COLO668 (cell line): ENCODE results near the gene DZIP1L.
"Not testable (repeated sequence)": the region's sequence is repeated elsewhere in the genome, so short reads cannot be mapped to it uniquely, and the experiment has no call there.

Source experiments
- DNase-seq: peaks from one replicate; lab custom pipeline; 2025; ENCODE audit not compliant: unreplicated experiment; lab: John Stamatoyannopoulos, UW

DZIP1L gene, protein sequence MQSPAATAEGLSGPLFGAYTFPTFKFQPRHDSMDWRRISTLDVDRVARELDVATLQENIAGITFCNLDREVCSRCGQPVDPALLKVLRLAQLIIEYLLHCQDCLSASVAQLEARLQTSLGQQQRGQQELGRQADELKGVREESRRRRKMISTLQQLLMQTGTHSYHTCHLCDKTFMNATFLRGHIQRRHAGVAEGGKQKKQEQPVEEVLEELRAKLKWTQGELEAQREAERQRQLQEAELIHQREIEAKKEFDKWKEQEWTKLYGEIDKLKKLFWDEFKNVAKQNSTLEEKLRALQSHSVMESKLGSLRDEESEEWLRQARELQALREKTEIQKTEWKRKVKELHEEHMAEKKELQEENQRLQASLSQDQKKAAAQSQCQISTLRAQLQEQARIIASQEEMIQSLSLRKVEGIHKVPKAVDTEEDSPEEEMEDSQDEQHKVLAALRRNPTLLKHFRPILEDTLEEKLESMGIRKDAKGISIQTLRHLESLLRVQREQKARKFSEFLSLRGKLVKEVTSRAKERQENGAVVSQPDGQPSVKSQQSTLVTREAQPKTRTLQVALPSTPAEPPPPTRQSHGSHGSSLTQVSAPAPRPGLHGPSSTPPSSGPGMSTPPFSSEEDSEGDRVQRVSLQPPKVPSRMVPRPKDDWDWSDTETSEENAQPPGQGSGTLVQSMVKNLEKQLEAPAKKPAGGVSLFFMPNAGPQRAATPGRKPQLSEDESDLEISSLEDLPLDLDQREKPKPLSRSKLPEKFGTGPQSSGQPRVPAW

GRCh38 chr3:138114988-138115971, at the start of gene DZIP1L:
Gene DZIP1L (minus strand): TSS chr3:138115608. CDS start chr3:138103971, 11,637 bp downstream.
- DNase-seq: peak; percentile 66

GRCh38 chr3:138165061-138165460, 49.7 kb upstream of the DZIP1L start:
- no peak for DNase-seq

DNA sequence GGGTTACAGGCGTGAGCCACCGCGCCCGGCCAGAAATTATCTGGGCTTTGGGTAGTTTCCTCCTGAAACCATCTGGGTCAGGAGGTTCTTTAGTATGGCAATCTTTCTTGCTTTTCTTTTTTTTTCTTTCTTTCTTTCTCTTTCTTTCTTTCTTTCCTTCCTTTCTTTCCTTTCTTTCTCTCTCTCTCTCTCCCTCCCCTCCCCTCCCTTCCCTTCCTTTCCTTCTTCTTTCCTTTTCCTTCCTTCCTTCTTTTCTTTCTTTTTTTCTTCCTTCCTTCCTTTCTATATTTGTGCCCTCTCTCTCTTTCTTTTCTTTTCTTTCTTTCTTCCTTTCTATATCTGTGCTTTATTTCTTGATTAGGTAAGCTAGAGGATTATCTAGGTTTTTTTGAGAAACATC, 42.3 kb upstream of the DZIP1L start:
- no peak for DNase-seq

- DNase-seq: no peak
These were observed 39.1 kb upstream of the DZIP1L start for GRCh38 chr3:138154534-138154933.

- DNase-seq: no peak
These were observed 33.1 kb upstream of the DZIP1L start for GRCh38 chr3:138148503-138148902.

GRCh38 chr3:138142181-138142580, 26.8 kb upstream of the DZIP1L start:
- DNase-seq: not testable (repeated sequence)

GRCh38 chr3:138140940-138141339, 25.5 kb upstream of the DZIP1L start:
- DNase-seq: no peak

DNA sequence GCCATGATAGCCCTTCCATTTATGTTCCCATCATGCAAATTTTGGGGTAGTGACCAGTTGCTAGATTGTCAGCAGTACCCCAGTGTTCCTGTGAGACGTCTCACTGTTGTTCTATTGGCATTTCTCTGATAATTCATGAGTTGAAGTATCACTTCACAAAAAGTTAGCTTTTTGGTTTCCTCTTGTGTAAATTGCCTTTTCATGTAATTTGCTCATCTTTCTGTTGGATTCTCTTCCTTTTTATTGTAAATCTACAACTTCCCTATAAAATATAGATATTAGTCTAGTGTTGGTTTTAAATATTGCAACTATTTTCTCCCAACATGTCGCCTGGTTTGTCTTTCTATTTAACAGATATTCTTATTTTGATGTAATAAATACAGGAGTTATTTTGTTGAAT, 24.3 kb upstream of the DZIP1L start:
- DNase-seq: no peak

- DNase-seq: no peak
These were observed 22.5 kb upstream of the DZIP1L start for GRCh38 chr3:138137861-138138260.

- DNase-seq: no peak
These were observed 20.8 kb upstream of the DZIP1L start for GRCh38 chr3:138136201-138136600.

GRCh38 chr3:138135833-138136194, 20.4 kb upstream of the DZIP1L start:
- no peak for DNase-seq

GRCh38 chr3:138135146-138135832, 19.9 kb upstream of the DZIP1L start:
- DNase-seq: no peak

DNA sequence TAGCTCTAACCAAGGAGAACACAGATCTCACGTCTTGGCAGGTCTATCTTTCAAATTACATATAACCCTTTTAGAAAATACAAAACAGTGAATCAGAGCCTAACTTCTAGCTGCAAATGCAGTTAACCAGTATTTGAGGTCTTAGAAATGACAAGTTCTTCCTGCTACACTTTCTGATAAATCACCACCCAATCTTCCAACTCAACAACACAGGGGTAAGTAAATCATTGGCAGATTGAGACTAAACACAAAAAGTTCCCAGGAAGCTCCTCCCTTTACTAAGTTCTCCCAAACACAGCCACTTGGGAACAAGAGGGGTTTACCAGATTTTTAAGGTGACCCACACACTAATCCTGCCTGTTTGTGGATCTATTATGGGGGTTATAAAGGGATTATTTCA, 16.8 kb upstream of the DZIP1L start, which contains the start of gene A4GNT:
Gene A4GNT, minus strand, starts transcription at position 152 of the 400 bp plus-strand sequence. CDS start 1,134 bp downstream, outside the sequence.
- DNase-seq: no peak

GRCh38 chr3:138127636-138128365, 12.4 kb upstream of the DZIP1L start:
- DNase-seq: no peak

GRCh38 chr3:138125548-138126221, 10.3 kb upstream of the DZIP1L start:
- no peak for DNase-seq

- DNase-seq: no peak
These were observed 9.4 kb upstream of the DZIP1L start for GRCh38 chr3:138124706-138125355.

- no peak for DNase-seq
These were observed 8.8 kb upstream of the DZIP1L start for GRCh38 chr3:138124188-138124587.

- DNase-seq: no peak
These were observed 4.0 kb upstream of the DZIP1L start for GRCh38 chr3:138119423-138119766.
